ENCODE measurements around the gene KRTAP5-6.

- no peak for TF ChIP-seq CTCF (IDR thresholded peaks at IDR 0.05 in 4 of 5, conservative IDR thresholded peaks at IDR 0.05 in 1 of 5)
- TF ChIP-seq POLR2A (IDR thresholded peaks at IDR 0.05) = no peak
These were observed 22.5 kb upstream of the KRTAP5-6 start for GRCh38 chr11:1674173-1675131.

All from gastrocnemius medialis (tissue), 4 donors.